Endometrium (tissue), 2 donors: ENCODE measurements around the gene C16orf89.
"Not testable (repeated sequence)": the region's sequence is repeated elsewhere in the genome, so short reads cannot be mapped to it uniquely, and the experiment has no call there.

Experiments
- FAIRE-seq: peaks from 2 replicates; lab custom pipeline; 2012; peaks lifted over from hg19 to GRCh38; lab: Jason Lieb, UNC
- donor health status: control.
- donor health status: control.

Gene C16orf89

GRCh38 chr16:5084099-5084731 is 18.5 kb upstream of the C16orf89 start:
- FAIRE-seq, result not testable (repeated sequence)

- FAIRE-seq, result not testable (repeated sequence)
Observed at GRCh38 chr16:5083646-5084045, 17.9 kb upstream of the C16orf89 start.

- FAIRE-seq, result not testable (repeated sequence)
Observed at GRCh38 chr16:5080996-5081395, 15.2 kb upstream of the C16orf89 start.

GRCh38 chr16:5080461-5080860 is 14.7 kb upstream of the C16orf89 start:
- FAIRE-seq, result not testable (repeated sequence)

GRCh38 chr16:5078626-5079025 is 12.9 kb upstream of the C16orf89 start:
- FAIRE-seq, result no peak

DNA sequence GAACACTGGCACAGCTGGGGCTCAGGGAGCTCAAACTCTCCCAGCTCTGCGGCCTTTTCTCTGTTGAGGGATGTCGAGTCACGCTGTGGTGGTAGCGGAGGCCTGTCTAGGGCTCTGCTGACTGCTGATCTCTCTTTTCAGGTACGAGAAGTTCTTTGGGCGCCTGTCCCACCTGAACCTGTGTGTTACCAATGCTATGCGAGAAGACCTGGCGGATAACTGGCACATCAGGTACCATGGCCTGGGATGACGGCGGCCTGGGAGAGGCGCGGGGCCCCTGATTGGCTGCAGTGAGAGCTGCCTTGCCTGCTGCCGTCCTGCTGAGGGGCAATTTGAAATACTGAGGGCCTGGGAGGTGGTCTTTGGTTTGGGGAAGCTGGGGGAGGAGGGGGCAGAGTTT is 11.5 kb upstream of the C16orf89 start:
- FAIRE-seq, result no peak

- no peak for FAIRE-seq
Observed at GRCh38 chr16:5075637-5076036, 9.9 kb upstream of the C16orf89 start.

DNA sequence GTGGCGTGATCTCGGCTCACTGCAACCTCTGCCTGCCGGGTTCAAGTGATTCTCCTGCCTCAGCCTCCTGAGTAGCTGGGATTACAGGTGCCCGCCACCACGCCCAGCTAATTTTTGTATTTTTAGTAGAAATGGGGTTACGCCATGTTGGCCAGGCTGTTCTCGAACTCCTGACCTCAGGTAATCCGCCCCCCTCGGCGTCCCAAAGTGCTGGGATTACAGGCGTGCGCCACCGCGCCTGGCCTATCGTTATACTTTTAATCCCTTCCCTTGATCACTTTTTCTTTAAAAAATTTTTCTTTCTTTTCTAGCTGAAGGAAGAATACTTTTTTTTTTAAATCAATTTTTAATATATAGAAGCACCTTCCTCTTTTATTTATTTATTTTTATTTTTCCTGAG is 8.0 kb upstream of the C16orf89 start:
- not testable (repeated sequence) for FAIRE-seq

GRCh38 chr16:5073279-5073629 is 7.5 kb upstream of the C16orf89 start:
- FAIRE-seq, result no peak

- no peak for FAIRE-seq
Observed at GRCh38 chr16:5072334-5073278, 6.8 kb upstream of the C16orf89 start.

GRCh38 chr16:5071681-5072333 is 6.1 kb upstream of the C16orf89 start, which contains the start of gene ALG1:
ALG1 (plus strand) TSS chr16:5071843; CDS start chr16:5071850, 7 bp downstream.
- FAIRE-seq, result no peak

DNA sequence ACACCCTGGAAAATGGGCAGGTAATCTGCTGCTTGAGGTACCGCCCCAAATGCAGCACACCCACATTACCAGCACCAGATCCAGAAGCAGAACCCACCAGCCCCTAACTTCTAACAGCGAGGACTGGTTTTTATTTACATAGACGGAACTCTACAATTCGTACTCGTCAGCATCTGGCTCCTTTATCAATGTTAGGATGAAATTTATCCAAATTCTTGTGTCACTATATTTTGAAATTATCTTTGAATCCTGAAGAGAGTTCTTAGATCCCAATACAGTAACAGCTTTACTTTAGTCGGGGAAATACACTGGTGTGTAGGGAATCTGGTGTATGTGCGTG is 5.6 kb upstream of the C16orf89 start:
- FAIRE-seq, result no peak

- no peak for FAIRE-seq
Observed at GRCh38 chr16:5070431-5071186, 4.9 kb upstream of the C16orf89 start.

DNA sequence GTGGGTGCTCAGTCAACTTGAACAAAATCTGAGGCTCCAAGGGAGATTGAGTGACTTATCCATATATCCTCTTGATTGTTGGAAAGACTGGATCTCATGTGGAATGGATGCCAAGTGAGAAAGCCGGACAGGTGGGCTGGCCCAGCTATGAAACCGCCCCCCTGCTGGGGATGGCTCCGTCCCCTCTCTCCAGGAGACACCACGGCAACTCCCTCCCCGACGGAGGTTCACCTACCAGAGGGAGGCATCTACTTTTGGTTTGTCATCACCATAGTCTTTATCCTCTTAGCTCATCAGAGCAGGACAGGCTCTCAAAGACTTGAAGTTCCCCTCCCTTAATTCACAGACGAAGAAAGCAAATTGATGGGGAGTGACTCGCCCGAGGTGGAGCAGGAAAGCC is 4.1 kb upstream of the C16orf89 start:
- no peak for FAIRE-seq

- FAIRE-seq, result no peak
Observed at GRCh38 chr16:5069048-5069447, 3.3 kb upstream of the C16orf89 start.

GRCh38 chr16:5066511-5066910 is 755 bp upstream of the C16orf89 start:
- FAIRE-seq, result no peak

GRCh38 chr16:5065326-5065725 is 430 bp downstream of the C16orf89 start:
- no peak for FAIRE-seq

GRCh38 chr16:5064915-5065314 is 841 bp downstream of the C16orf89 start:
- no peak for FAIRE-seq

DNA sequence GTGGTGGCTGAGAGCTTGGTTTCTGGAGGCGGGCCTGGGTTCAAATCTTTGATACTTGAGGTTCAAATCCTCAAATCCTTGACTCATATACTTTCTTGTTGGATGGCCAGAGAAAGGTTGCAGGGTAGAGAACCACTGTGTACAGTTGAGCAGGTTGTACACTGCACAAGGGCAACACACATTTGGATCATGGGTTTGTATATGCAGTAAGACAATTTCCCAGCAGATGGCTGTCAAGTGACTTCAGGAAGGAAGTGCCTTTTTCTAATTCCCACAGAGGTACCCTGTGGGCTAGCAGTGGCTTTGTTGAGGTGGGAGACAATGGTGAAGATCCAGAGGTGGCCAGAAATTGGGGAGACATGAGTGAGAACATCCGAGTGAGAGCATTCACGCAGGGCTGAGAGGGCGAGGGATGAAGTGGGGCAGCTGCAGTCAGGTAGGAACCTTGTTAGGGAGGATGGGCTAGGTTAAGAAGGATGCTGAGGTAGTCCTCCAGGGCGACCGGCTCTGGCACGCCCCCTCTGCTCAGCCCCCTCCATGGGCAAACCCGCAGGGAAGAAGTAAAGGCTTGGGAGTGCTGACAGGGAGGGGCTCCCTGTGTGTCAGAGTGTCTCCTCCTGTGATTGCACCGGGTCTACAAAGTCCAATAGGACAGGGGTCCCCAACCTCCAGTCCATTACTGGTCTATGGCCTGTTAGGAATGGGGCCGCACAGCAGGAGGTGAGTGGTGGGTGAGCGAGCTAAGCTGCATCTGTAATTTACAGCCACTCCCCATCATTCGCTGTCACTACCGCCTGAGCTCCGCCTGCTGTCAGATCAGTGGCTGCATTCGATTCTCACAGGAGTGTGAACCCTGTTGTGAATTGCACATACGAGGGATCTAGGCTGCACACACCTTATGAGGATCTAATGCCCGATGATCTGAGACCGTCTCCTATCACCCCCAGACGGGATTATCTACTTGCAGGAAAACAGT is 2.7 kb downstream of the C16orf89 start:
- FAIRE-seq, result no peak

- no peak for FAIRE-seq
Observed at GRCh38 chr16:5062051-5062450, 3.7 kb downstream of the C16orf89 start.

DNA sequence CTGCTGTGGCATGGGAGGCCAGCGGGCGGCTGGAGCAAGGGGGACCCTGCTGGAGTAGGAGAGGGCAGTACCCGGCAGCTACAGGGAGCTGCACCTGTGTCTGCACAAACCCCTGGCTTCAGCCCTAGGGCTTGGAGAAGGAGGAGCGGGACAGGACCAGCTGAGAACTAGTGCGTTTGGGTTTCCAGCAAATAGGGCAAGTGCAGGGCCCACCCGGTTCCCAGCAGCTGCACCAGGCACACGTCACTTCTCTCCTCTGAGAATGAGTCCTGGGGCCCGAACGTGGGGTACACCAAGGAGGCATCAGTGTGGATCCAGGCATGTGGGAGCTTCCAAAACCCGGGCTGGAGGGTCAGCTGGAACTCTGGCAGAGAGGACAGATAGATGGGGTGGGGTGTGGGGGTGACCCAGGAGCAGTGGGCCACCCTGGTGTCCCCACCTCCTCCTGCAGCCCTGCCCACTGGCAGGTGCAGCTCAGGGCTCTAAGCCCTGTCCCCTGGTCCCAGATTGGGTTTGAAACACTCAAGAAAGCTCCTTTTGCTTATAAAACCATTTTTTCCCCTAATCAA is 5.6 kb downstream of the C16orf89 start:
- no peak for FAIRE-seq
